Dermis microvascular lymphatic vessel endothelial cell (primary cell): ENCODE results near the gene LSP1. TPM values are rescaled to one million over a fixed set of nuclear protein-coding genes. Genes with fewer than 3 reads are reported as not detected.
A peak's percentile ranks its signal among the peaks of the same experiment; 100 is the strongest.

Experiments
- DNase-seq, 2 donors: peaks; one replicate each; pipeline versions ENCODE4 v3.0.0 to v3.0.0-alpha.2; 2010; ENCODE audit warnings: low read depth in 2 of 2
- total RNA-seq: library from RNA; depleted of rRNA; stranded (reverse); fragments of >200 nt; gene quantifications from 2 replicates; pipeline ENCODE4 v1.2.1, GENCODE V29; 2014

LSP1 gene
- total RNA-seq, 1 donor from 2014 or later = under 0.01 TPM

DNA sequence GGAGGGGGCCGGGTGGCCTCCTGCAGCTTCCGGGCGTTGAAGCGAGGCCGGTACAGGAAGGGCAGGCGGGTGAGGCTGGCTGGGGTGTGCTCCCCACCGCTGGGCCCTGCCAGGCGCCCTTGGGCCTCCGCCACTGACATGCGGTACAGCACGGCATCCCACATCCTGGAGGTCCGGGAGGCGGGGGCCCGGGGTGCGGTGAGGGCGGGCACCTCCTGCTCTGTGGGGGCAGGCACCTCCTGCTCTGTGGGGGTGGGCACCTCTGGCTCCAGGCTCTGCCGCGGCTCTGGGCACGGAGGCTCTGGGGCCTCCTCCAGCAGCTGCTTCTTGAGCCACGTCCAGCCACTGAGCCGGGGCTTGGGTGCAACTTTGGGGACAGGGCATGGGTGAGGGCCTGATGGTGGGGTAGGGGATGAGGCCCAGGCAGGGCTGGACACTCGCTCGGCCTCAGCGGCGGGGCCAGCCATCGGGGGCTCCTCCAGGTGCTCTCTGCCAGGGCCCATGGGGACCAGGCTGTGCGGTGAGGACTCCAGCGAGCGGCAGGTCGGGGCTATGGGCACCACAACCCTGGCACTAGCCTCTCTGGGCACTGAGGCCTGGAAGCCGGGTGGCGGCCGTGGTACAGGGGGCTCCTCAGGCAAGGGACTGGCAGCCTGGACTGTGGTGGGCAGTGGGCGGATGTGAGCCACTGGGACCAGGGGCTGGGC, 36.5 kb downstream of the LSP1 start:
- no peak for DNase-seq

GRCh38 chr11:1889941-1890855, 37.3 kb downstream of the LSP1 start:
- DNase-seq = no peak

- DNase-seq = no peak
These were observed 38.3 kb downstream of the LSP1 start for GRCh38 chr11:1890856-1891830.

DNA sequence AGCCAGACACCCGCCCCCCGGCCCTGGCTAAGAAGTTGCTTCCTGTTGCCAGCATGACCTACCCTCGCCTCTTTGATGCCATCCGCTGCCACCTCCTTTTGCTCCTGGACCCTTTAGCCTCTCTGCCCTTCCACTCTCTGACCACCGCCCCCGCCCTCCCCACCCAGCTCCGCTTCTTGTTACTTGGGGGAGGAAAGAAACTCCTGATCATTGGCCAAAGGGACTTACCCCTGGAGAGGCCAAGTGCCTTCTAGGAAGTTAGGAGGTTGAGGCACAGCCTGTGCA, 38.9 kb downstream of the LSP1 start, which contains the start of gene PRR33:
Gene PRR33 (minus strand): TSS at position 65 of the 285 bp plus-strand sequence. CDS start 1,311 bp downstream, outside the sequence.
- DNase-seq = no peak

GRCh38 chr11:1892116-1892515, 39.2 kb downstream of the LSP1 start:
- no peak for DNase-seq

DNA sequence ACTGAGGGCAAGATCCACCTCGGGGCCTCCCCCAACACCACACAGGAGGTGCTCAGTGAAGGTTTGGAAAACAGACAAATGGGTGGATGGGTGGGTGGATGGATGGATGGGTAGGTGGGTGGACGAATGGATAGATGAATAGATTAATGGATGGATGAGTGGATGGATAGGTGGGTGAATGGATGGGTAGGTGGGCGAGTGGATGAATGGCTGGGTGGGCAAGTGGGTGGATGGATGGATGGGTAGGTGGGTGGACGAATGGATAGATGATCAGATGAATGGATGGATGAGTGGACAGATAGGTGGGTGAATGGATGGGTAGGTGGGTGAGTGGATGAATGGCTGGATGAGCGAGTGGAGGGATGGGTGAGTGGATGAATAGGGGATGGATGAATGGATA, 39.7 kb downstream of the LSP1 start:
- no peak for DNase-seq

DNA sequence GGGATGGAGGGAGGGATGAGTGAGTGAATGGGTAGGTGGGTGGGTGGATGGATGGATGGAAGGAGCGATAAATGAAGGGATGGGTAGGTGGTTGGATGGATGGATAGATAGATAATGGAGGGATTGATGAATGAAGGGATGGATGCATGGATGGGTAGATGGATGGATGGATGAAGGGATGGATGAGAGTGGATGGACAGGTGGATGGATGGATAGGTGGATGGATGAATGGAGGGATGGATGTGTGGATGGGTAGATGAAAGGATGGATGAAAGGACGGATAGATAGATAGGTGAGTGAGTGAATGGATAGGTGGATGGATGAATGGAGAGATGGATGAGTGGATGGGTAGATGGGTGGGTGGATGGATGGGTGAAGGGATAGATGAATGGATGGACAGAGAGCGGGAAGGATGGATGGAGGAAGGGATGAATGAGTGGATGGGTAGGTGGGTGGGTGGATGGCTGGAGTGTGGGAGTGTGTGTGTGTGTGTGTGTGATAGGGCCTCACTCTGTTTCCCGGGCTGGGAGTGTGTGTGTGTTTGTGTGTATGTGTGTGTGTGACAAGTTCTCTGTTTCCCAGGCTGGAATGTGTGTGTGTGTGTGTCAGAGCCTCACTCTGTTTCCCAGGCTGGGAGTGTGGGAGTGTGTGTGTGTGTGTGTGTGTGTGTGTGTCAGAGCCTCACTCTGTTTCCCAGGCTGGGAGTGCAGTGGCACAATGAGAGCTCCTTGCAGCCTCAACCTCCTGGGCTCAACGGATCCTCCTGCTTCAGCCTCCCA, 40.9 kb downstream of the LSP1 start:
- DNase-seq = peak in 1 of 2 donors; percentile 70

GRCh38 chr11:1894759-1895158, 41.9 kb downstream of the LSP1 start:
- no peak for DNase-seq

- no peak for DNase-seq
These were observed 43.6 kb downstream of the LSP1 start for GRCh38 chr11:1896468-1896867.

DNA sequence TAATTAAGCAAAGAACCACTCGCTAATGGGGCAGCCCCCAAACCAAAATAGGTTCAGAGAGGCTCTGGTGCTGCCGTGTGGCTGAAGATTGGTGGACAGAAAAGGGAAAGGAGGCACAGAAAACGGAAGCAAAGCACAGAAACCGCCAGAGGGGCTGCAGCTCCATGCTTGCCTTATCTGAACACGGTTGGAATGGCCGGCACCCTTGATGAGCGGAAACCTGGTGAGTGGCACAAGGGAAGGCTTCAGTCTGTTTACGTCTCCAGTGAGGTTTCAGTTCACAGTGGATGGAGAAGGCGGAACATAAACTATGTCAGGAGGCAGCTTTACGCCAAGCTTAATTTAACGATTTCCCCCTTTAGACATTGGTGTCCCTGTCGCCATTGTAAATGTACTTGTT, 44.0 kb downstream of the LSP1 start:
- no peak for DNase-seq

GRCh38 chr11:1899090-1899489, 46.2 kb downstream of the LSP1 start:
- no peak for DNase-seq

GRCh38 chr11:1899686-1900085, 46.8 kb downstream of the LSP1 start:
- DNase-seq = peak in 1 of 2 donors; percentile 57

GRCh38 chr11:1906181-1906580, 53.3 kb downstream of the LSP1 start:
- peak; percentile 45 to 90 for DNase-seq

GRCh38 chr11:1906611-1907423, 53.9 kb downstream of the LSP1 start:
- DNase-seq = peak in 1 of 2 donors; percentile 51

GRCh38 chr11:1908618-1909017, 55.7 kb downstream of the LSP1 start:
- DNase-seq = peak in 1 of 2 donors; percentile 84

DNA sequence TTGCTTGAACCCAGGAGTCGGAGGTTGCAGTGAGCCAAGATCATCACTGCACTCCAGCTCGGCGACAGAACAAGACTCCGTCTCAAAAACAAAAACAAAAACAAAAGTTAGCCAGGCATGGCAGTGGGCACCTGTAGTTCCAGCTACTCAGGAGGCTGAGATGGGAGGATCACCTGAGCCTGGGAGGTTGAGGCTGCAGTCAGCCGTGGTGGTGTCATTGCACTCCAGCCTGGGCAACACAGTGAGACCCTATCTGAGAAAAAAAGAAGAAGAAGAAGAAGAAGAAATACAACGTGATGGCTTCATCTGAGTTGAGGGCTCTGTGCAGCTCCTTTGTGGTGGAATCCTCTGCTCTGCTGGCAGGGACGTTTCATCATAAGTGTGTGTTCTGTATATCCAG, 56.6 kb downstream of the LSP1 start:
- no peak for DNase-seq

GRCh38 chr11:1912289-1912878, 59.5 kb downstream of the LSP1 start:
- DNase-seq = no peak

- no peak for DNase-seq
These were observed 60.6 kb downstream of the LSP1 start for GRCh38 chr11:1913271-1914060.

DNA sequence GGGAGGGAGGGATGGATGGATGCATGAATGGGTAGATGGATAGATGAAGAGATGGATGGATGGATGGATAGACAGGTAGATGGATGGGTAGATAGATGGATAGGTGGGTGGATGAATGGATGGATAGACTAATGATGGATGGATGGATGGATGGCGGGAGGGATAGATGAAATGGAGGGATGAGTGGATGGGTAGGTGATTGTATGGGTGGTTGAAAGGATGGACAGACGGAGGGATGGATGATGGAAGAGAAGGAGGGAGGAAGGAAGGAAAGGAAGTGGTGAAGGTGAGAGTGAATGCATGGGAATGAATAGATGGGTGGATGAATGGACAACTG, 62.9 kb downstream of the LSP1 start:
- DNase-seq = no peak
